ENCODE measurements around the gene ARHGAP26.
"Not testable (repeated sequence)": the region's sequence is repeated elsewhere in the genome, so short reads cannot be mapped to it uniquely, and the experiment has no call there.

The ARHGAP26 gene

GRCh38 chr5:142945845-142946244 lies 175.7 kb downstream of the ARHGAP26 start:
- no peak for DNase-seq (ENCODE audit: low spot score)
- no peak overlapping the region for H3K27ac ChIP-seq
- H3K4me3 ChIP-seq, result no peak overlapping the region
- TF ChIP-seq, protein P1, sequence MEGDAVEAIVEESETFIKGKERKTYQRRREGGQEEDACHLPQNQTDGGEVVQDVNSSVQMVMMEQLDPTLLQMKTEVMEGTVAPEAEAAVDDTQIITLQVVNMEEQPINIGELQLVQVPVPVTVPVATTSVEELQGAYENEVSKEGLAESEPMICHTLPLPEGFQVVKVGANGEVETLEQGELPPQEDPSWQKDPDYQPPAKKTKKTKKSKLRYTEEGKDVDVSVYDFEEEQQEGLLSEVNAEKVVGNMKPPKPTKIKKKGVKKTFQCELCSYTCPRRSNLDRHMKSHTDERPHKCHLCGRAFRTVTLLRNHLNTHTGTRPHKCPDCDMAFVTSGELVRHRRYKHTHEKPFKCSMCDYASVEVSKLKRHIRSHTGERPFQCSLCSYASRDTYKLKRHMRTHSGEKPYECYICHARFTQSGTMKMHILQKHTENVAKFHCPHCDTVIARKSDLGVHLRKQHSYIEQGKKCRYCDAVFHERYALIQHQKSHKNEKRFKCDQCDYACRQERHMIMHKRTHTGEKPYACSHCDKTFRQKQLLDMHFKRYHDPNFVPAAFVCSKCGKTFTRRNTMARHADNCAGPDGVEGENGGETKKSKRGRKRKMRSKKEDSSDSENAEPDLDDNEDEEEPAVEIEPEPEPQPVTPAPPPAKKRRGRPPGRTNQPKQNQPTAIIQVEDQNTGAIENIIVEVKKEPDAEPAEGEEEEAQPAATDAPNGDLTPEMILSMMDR (IDR thresholded peaks at IDR 0.05), result no peak

GRCh38 chr5:142946547-142947426 lies 176.6 kb downstream of the ARHGAP26 start:
- no peak overlapping the region for H3K4me3 ChIP-seq
- no peak overlapping the region for H3K27ac ChIP-seq
- no peak for DNase-seq (ENCODE audit: low spot score)
- TF ChIP-seq, protein P1 (IDR thresholded peaks at IDR 0.05), result no peak

- Histone ChIP-seq H3K4me3 (no peak overlapping the region), H3K27ac (no peak overlapping the region)
- TF ChIP-seq, protein P1 (IDR thresholded peaks at IDR 0.05), result no peak
- no peak for DNase-seq (ENCODE audit: low spot score)
Measured at GRCh38 chr5:142947427-142947709, 177.2 kb downstream of the ARHGAP26 start.

- no peak overlapping the region for H3K27ac ChIP-seq
- TF ChIP-seq, protein P1 (IDR thresholded peaks at IDR 0.05), result no peak
- H3K4me3 ChIP-seq, result no peak overlapping the region
- DNase-seq (ENCODE audit: low spot score), result no peak
Measured at GRCh38 chr5:142952229-142952628, 182.1 kb downstream of the ARHGAP26 start.

DNA sequence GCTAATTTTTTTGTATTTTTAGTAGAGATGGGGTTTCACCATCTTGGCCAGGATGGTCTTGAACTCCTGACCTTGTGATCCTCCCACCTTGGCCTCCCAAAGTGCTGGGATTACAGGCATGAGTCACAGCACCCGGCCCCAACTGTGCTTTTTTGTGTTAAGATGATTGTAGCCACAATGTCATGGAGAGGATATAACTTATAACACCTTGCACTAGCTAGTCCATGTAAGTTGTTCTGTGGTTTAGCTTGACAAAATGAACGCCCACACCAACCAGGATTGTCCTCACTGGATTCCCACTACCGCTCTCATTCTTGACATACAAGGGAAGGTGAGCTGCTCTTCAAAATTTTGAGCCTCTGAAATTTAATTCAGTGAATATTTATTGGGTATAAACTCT lies 182.7 kb downstream of the ARHGAP26 start:
- not testable (repeated sequence) for DNase-seq (ENCODE audit: low spot score); H3K4me3 ChIP-seq; H3K27ac ChIP-seq

- Histone ChIP-seq H3K27ac (no peak overlapping the region), H3K4me3 (no peak overlapping the region)
- no peak for DNase-seq (ENCODE audit: low spot score)
- TF ChIP-seq, protein P1 (IDR thresholded peaks at IDR 0.05), result no peak
Measured at GRCh38 chr5:142954455-142954854, 184.3 kb downstream of the ARHGAP26 start.

DNA sequence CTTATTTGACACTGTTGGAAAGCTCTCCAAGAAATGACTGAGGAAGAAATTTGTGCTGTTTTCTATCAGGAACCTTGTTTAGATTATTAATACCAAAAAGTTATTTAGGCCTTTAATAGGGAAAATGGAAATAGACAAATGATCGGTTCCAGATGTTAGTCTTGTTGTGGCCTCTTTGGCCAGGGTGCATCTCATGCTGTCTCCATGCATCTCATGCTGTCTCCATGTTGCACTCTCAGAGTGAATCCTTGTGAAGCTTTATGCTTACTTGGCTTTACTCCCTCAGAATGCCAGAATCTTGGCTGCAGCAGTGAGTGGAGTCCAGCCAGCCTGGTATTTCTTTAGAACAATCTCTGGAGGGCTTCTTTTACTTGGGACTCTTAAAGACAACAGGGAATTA lies 185.5 kb downstream of the ARHGAP26 start:
- no peak for DNase-seq (ENCODE audit: low spot score)
- Histone ChIP-seq H3K27ac (no peak overlapping the region), H3K4me3 (no peak overlapping the region)
- TF ChIP-seq, protein P1 (IDR thresholded peaks at IDR 0.05), result no peak
